Skin of body (tissue), 2 donors: ENCODE results near the gene FGF4. TPM values are rescaled to one million over a fixed set of nuclear protein-coding genes. Genes with fewer than 3 reads are reported as not detected.
"Not testable (repeated sequence)": the region's sequence is repeated elsewhere in the genome, so short reads cannot be mapped to it uniquely, and the experiment has no call there.

Experiments used
- DNase-seq: peaks from one replicate; lab custom pipeline; 2025; lab: John Stamatoyannopoulos, UW
- total RNA-seq: library from RNA; depleted of rRNA; stranded (reverse); fragments of >200 nt; gene quantifications from one replicate; pipeline ENCODE4 v1.2.3, GENCODE V29; 2014

Gene FGF4
- total RNA-seq, 1 donor from 2014 or later, result not detected

DNA sequence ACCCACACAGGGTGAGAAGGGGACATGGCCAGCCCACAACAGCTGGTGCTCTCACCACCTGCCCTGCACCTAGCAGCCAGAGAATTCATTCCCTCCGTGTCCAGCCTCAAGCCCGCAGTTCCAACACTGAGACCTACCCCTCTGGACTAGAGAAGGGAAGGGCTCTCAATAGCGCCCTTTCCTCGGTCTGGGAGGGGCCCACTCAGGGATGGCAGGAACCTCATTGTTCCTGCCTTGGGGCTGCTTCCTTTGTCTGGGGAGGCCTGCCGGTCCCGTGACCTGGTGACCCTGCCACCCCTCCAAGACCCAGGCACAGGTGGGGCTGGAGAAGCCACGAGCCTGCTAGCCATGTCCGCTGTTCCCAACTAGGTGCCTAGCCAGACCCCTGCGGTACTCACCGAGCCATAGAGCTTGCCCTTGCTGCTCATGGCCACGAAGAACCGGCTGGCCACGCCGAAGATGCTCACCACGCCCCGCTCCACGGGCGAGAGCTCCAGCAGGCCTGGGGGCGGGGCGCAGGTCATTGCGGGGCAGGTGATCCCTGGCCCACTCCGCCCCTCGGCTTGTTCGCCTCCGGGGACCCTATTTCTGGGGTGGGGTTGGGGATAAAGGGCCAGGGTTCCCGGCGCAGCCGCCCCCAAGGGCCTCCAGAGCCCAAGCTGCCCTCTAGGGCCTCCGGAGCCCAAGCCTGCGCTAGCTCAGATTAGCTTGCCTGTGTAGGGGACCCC lies 1.4 kb downstream of the FGF4 start:
- no peak for DNase-seq

DNA sequence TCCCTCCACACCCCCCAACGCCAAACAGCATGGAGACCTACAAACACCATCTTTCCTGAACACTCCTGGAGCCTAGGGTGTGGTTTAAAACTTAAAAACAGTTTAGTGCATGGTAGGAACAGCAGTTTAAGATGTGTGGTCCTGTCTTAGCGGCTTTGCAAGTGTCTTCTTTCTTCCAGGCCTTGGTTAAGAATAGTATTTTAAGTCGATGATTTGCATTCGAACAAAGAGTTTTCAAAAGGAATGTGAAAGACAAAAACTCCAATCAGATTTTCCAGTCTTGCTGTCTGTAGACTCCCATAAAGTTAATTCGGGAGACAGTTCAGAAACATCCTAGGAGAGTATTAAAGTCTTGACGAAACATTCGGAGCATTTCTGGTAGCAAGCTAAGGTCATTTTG lies 3.7 kb downstream of the FGF4 start:
- DNase-seq, result no peak

DNA sequence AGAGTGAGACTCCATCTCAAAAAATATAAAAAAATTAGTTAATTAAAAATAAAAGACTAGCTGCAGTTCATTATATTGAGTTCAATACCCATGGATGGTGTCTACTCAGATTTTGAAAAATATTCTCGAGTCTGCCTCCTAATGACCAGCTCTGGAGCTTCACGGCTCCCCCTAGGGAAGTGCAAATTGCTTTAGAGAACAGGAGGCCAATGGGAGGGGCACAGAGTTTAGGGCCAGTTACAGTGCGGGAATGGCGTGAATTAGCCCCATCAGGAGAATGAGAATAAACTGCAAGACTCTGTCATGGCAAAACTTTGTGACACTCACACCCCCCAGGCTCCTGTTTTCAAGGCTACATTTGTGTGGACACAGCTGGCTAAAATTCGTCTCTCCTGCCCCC lies 4.6 kb downstream of the FGF4 start:
- no peak for DNase-seq

DNA sequence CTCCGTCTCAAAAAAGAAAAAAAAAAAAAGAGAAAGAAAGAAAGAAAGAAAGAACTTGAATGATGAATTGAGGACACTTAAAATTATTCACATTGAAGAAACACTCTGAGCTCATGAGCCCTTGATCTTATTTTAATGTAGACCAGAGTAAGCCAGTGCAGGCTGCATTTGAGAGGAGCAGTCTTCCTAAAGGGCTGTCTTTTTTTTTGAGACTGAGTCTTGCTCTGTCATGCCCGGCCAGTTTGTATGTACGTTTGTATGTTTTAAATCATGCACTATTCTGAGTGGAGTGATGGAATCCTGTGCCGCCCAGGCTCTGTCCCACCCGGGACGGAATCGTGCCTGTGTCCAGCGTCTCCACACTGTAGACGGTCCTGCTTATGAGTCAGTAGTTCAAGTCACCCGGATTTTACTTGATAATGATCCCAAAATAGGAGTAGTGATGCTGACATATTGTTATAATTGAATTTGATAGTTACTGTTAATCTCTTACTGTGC lies 9.6 kb downstream of the FGF4 start:
- no peak for DNase-seq

DNA sequence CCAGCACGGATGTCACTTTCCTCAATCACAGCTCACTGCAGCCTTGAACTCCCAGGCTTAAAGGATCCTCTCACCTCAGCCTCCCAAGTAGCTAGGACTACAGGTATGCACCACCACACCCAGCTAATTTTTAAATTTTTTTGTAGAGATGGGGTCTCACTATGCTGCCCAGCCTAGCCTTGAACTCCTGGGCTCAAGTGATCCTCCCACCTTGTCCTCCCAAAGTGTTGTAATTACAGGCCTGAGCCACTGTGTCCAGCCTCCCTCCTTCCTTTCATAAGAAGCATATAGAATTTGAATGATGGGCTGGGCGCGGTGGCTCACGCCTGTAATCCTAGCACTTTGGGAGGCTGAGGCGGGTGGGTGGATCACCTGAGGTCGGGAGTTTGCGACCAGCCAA lies 10.2 kb downstream of the FGF4 start:
- not testable (repeated sequence) for DNase-seq

DNA sequence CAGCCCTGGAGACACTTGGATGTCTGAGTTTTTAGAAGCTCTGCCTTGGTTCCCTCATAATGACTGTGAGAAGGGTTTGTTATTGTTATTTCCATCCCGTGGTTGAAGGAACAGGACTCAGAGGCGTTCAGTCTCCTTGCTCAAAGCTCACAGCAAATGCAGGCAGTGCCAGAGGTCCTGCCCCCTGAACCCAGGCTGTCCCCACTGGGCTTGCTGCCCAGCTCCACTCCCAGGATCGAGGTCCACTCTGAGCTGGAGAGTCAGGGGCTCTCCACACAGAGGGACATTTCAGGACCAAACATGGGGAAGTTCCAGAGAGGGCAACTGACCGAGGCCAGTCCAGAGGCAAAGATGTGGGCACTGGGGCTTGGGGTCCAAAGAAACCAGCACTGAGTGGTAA lies 14.8 kb downstream of the FGF4 start:
- DNase-seq, result no peak

DNA sequence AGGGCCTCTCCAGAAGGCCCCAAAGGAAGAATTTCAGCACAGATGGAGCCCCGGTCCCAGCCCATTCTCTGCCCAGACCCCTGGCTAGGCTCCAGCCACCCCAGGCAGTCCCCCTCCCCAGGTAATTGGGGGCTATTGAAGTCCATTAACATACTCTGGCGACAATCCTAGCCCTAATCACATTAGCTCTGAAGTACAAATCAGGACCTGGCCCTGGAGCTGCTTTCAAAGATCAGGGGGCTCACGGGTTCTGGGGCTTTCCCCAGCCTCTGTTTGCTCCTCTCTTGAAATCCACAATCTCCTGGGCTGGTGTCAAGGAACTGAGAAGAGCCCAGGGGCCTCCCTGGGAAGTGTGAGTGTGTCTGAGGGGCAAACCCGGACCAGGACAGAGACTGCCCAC lies 22.3 kb downstream of the FGF4 start:
- no peak for DNase-seq

DNA sequence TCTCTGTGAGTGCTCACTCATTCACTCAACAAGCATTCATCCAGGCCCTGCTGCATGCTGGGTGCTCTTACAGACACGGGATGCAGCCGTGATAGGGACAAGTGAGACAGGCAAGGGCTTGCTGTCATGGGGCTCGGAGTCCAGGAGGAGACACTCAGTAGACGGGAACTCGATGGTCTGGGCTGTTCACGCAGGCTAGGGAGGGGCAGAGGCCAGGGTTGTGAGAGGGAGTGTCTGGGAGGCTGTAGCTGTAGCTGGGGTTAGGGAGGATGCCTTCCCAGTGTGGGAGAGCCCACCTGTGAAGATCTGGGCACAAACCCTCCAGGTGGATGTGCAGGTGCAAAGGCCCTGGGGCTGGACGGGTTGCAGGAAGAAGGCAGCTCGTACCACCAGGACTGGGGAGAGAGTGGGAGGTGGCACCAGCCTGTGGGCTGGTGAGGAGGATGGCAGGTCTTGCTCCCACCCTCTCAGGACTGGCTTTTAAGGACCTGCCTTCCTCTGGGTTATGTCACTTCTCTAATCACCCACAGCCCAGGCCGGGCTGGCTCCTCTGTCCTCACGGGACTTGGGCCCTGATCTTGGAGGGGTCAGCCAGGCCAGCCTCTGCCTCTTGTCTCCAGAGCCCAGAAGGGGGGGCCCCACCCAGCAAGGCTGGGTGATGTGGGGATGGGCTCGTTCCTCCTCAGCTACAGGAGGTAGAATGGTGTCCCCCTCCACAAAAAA lies 24.1 kb downstream of the FGF4 start:
- DNase-seq, result no peak

DNA sequence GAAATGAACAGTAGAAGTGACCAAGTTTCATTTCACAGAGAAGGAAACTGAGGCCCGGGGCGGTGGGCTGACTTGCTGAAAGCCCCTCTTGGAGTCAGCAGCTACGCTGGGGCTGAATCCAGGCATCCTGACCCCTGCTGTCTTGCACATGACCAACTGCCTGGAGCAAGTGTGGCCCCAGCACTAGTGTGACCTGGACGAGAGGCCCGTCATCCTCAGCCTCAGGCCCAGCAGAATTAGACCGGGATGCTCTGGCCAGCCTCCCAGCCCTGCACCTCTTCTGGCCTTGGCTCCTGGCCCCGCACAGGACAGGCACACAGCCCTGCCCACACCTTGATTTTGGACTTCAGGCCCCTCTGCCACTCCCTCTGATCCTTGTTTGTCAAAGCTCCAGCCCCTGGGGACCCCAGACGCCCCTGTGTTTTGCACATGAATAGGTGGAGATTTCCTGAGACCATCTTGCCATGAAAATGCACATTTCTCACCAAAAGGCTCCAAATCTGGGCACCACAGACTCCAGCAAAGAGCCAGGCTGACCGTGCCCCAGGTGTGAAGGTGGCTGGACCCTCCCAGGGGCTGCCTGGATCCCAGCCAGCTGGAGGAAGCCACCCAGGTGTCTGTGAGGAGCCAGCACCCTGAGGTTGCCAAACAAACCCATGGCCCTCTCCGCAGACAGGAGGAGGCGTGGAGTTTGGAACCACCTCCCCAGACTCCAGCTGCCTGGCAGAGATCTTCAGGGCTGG lies 24.9 kb downstream of the FGF4 start:
- DNase-seq, result no peak

DNA sequence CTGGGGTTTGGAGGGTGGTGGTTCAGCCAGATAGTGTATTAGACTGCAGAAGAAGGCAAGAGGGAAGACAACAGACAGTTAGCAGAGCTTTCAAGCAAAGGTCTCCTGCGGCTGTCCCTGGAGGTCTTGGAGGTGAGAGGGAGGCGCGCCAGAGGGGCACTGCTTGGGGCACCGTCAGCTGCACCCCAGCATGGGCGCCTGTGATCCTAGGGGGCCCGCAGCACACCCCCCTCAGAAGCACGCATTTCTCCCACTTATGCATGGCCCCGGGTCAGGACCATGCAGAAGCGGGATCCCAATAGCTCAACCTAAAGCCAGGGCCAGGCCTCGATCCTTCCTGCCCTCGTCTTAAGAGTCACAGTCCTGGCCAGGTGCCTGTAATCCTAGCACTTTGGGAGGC lies 26.5 kb downstream of the FGF4 start:
- no peak for DNase-seq

DNA sequence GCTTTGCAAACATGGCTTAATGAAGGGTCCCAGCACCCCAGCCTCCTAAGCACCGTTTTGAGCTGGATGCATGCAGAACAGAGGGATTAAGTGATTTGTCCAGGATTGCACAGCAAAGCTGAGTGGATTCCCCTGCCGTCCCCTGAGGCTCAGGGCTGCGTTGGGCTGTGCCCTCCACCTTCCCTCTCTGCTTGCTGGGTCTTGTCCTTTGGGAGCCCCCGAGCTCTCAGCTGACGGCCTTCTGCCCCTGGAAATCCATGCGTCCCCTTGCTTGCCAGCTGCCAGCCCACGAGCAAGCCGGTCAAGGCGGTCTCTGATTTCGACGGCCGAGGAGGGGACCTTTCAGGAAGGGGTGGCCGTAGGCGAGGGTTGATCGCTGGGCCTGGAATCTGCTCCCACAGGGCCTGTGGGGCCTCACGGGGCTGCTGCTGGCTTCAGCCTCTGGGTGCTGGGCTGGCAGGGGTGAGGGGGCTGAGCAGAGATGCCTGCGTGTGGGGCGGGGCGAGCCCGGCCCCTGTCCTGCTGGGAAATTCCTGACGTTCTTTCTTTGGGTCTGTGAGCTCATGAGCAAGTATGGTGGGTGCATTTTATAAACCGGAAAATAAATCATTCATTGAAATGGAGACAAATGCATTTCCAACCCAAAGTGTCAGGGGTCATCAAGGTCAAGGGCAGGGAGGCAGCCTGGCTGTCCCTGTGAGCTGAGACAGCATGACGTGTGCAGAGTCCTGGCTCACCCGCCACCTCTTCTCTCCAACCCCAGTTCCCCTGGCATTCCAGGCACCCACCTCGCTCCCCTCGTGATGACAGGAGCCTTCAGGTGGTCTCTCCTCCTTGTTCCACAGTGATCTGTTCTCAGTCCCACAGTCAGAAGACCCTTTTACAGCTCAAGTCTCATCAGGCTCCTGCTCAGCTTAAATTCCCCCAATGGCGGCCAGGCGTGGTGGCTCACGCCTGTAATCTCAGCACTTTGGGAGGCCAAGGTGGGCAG lies 28.1 kb downstream of the FGF4 start:
- no peak for DNase-seq

DNA sequence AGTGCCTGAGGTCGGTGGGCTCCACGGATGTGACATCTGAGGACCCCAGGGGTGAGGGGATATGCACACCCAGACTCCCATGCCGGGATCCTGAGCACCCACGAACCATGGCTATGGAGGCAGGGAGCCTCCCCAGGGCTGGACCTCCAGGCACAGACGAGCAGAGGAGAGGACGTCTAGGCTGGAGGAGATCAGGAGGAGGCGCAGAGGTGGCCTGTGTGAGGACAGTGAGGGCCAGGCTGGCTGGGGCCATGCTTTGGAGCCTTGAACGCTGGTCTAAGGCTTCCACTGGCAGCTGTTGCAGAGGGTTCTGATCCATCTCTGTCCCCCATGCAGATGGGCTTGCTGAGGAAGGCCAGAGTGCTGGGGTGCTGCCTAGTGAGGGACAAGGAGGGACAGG lies 29.0 kb downstream of the FGF4 start:
- no peak for DNase-seq

DNA sequence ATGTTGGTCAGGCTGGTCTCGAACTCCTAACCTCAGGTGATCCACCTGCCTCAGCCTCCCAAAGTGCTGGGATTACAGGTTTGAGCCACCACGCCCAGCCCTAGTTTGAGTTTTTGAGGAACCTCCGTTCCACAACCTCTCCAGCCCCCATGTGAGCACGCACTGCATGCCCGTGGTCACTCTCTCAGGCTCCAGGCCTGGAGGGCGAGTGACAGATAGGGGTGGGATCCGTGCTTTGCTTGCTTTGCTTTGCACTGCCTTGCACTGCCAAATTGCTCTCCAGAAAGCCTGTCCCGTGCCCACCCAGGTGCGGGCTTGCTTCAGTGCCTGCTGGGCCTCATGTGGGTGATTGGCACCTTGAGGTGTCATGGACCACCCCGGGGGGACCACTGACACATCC lies 29.9 kb downstream of the FGF4 start:
- DNase-seq, result no peak

DNA sequence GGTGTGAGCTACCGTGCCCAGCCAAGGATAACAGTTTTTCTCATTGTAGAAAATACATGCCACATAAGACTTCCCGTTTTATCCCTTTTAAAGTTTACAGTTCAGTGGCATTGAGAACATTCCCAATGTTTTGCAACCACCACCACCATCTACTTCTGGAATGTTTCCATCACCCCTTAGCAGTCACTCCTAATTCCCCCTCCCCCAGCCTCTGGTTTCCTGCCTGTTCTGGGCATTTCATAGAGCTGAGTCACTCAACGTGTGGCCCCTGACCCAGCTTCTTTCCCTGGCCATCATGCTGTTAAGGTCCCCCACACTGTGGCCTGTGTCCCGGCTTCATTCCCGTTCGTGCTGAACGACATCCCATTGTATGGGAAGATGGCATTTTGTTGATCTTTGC lies 30.7 kb downstream of the FGF4 start:
- no peak for DNase-seq

DNA sequence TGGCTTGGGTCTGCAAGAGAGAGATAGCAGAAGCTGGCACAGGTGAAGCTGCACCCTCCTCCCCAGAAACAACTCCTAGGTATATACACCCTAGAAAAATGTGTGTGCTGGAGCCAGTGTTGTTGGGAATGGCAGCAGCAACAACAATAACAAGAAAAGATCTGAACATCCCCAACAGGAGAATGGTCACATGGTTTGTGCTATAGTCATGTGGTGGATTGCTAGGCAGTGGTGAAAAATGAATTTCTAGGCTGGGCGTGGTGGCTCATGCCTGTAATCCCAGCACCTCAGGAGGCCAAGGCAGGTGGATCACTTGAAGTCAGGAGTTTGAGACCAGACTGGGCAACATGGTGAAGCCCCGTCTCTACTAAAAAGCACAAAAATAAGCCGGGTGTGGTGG lies 40.3 kb downstream of the FGF4 start:
- DNase-seq, result no peak

DNA sequence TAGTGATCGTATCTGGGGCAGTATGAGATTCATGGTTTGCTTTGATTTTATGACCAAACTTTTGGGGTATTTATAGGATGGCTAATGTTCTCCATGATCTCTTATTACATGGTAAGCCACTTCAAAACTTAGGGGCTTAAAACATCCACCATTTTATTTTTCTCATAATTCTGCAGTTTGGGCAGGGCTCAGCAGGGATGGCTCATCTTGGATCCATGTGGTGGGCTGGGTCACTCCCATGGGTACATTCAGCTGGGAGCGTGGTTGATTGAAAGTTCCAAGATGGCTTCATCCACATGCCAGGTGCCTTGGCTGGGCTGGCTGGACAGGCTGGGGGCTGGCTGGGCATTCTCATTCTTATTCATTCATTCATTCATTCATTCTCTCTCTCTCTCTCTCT lies 40.8 kb downstream of the FGF4 start:
- no peak for DNase-seq

DNA sequence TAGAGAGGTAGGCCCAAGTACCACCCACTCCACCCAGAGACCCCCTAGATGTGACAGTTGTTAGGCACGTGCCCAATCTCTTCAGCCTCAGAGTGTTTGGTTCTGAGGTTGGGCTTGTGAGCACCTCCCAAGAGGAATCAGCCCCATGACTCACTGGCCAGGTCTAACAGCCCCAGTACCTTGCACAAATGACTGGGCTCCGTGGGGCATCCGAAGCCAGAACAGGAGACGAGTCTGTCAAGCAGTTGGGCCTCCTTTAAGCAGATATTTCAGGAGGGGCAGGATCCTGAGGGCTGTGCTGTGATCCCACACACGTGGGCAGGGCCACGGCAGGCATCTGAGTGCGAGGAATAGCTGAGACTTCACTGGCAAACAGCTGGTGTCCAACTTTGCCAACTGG lies 42.2 kb downstream of the FGF4 start:
- DNase-seq, result no peak

DNA sequence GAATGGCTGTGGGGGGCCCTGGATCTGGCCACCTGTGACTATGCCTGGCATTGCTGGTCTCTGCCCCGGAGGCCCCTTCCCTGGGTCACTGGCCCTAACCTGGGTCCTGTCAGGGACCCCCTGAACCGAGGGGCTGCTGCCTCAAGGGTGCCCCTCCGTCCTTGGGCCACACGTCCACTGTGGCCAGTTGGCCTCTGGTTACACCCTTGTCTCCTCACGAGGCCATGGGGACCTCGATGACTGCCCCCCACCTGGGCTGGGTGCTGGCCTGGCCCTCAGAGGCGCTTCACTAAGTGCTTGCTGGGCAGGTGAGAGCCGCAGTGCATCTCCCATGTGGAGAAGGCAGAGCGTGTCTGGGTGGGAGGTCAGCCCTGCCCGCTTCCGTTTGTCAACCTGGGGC lies 44.0 kb downstream of the FGF4 start:
- DNase-seq, result no peak

DNA sequence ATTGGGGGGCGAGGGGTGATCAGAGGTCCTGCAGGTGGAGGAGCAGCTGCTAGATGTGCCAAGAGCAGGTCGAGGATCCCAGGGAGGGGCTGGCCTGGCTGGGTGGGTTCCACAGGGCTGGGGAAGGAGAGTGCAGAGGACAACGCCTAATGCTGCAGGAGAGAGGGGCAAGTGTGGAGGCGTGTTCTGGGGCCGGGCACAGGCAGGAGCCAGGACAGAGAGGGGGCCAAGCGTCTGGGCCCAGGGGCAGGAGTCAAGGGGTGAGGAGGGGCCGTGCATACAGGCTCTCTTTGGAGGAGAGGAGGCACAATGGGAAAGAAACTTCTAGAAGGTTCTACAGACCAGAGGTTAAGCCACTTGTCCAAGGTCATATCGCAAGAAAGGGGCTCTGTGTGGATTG lies 44.6 kb downstream of the FGF4 start:
- no peak for DNase-seq

DNA sequence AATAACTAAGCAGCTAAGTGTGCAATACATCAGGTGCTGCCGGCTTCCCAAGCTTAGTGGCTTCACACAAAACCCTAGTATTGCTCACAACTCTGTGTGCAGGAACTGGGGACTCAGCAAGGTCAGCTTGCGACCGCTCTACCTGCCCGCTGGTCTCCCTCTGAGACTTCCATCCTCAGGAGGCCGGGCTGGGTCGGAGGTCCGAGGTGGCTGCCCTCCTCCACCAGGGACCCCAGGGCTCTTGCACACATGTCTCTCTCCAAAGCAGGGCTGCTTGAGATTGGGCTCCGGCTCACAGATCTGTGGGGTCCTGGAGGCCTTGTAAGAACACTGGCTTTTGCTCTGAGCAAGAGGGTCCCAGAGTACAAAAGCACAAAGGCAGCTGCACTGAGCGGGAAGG lies 45.9 kb downstream of the FGF4 start:
- DNase-seq, result no peak

DNA sequence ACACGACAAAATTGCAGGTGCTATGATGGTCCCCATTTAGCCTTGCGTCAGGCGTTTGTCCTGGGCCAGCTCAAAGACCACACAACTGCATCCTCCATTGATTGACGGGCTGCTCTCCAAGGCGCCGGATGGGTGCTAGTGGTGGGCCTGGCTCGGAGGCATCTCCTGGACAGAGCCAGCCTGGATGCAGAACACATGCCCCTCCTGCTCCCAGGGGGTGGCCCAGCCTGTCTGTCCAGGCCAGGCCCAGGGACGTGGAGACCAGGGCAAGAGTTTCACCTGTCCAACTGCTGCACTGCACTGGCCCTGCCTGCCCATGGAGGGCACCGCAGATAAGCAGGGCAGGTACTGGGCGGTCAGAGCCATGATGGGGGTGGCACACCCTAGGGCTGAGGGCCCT lies 47.9 kb downstream of the FGF4 start:
- DNase-seq, result no peak
